B cell (primary cell): ENCODE data around the gene FALEC. TPM values are rescaled to one million over a fixed set of nuclear protein-coding genes. Genes with fewer than 3 reads are reported as not detected.
A peak's percentile ranks its signal among the peaks of the same experiment; 100 is the strongest.

Experiments used
- ATAC-seq: fragments of 200-7000 bp; cut with Tn5 transposase; one replicate; pipeline ENCODE4 v1.10.0; 2021; ENCODE audit warnings: low read depth, mild to moderate bottlenecking, moderate number of reproducible peaks, moderate library complexity
- CTCF ChIA-PET: fragments of 350-600 bp; sonication (Branson Sonifier 250); formaldehyde crosslinking; loops from one replicate; lab custom pipeline; 2021; ENCODE audit warnings: antibody characterized with exemption, inconsistent platforms; lab: Charles Lee
- POLR2A ChIA-PET: fragments of 350-600 bp; sonication (Branson Sonifier 250); formaldehyde crosslinking; loops from one replicate; lab custom pipeline; 2021; ENCODE audit warnings: antibody characterized with exemption; lab: Charles Lee
- DNase-seq: peaks from one replicate; pipeline ENCODE4 v3.0.0; 2013
- H2AFZ ChIP-seq: 2 replicates; pipeline ENCODE4 v1.6.1; 2012; ENCODE audit warnings: mild to moderate bottlenecking, low read depth, low read length; ENCODE audit not compliant: insufficient read depth, poor library complexity, severe bottlenecking
- H3K27ac ChIP-seq, 2 donors: 1 replicate in 1 of 2; 2 replicates in 1 of 2; pipeline ENCODE4 v1.5.1; 2012 to 2013; ENCODE audit warnings: low read length in 2 of 2, mild to moderate bottlenecking in 2 of 2, moderate library complexity in 1 of 2
- H3K27me3 ChIP-seq, 4 experiments: fragments of 200-600 bp in 1 of 4; sonication (generic) in 1 of 4; replicated peaks in 1 of 4; 1 replicate in 2 of 4; 2 replicates in 2 of 4; pipeline versions ENCODE4 v1.6.1 to v1.7.0; 2013 to 2016; ENCODE audit warnings: low read length in 3 of 4, mild to moderate bottlenecking in 2 of 4, mixed read lengths in 1 of 4, moderate library complexity in 1 of 4; ENCODE audit not compliant: insufficient read depth in 4 of 4, control insufficient read depth in 3 of 4; ENCODE audit errors: control extremely low read depth in 1 of 4
- H3K36me3 ChIP-seq, 2 experiments: replicated peaks in 1 of 2; 1 replicate in 1 of 2; 2 replicates in 1 of 2; pipeline versions ENCODE4 v1.6.1 to v1.7.1; 2013; ENCODE audit warnings: low read length in 1 of 2; ENCODE audit not compliant: insufficient read depth in 2 of 2, control insufficient read depth in 1 of 2; ENCODE audit errors: control extremely low read depth in 1 of 2, extremely low read depth in 1 of 2
- H3K4me1 ChIP-seq, 2 donors: fragments of 200-600 bp in 1 of 2; sonication (generic) in 1 of 2; 1 replicate in 1 of 2; 2 replicates in 1 of 2; pipeline versions ENCODE4 v1.5.1 to v1.6.1; 2013 to 2017; ENCODE audit warnings: low read length in 2 of 2; ENCODE audit not compliant: control insufficient read depth in 2 of 2, insufficient read depth in 2 of 2
- H3K4me2 ChIP-seq: replicated peaks from 2 replicates; pipeline ENCODE3; 2012; ENCODE audit warnings: mild to moderate bottlenecking, low read depth, low read length; ENCODE audit not compliant: poor library complexity, severe bottlenecking
- H3K4me3 ChIP-seq, 5 experiments: fragments of 200-600 bp in 1 of 5; sonication (generic) in 1 of 5; 1 replicate in 3 of 5; 2 replicates in 2 of 5; pipeline versions ENCODE4 v1.5.1 to v1.7.0; 2011 to 2016; ENCODE audit warnings: low read length in 4 of 5, mild to moderate bottlenecking in 4 of 5, low read depth in 2 of 5, control low read depth in 1 of 5, moderate library complexity in 1 of 5; ENCODE audit not compliant: insufficient read depth in 1 of 5; ENCODE audit errors: control extremely low read depth in 1 of 5, extremely low read depth in 1 of 5
- H3K79me2 ChIP-seq: fragments of 200-600 bp; sonication (generic); one replicate; pipeline ENCODE4 v1.6.0; 2016; ENCODE audit warnings: low read length; ENCODE audit not compliant: control insufficient read depth, insufficient read depth
- H3K9ac ChIP-seq: fragments of 200-600 bp; sonication (generic); 2 replicates; pipeline ENCODE4 v1.6.1; 2017; ENCODE audit warnings: mild to moderate bottlenecking, low read length, moderate library complexity
- H3K9me3 ChIP-seq, 3 donors: one replicate each; pipeline versions ENCODE4 v1.6.1 to v1.7.1; 2013; ENCODE audit warnings: low read length in 2 of 3; ENCODE audit not compliant: control insufficient read depth in 2 of 3, insufficient read depth in 1 of 3; ENCODE audit errors: control extremely low read depth in 1 of 3
- H4K20me1 ChIP-seq: 2 replicates; pipeline ENCODE4 v1.6.0; 2012; ENCODE audit warnings: mild to moderate bottlenecking, low read length; ENCODE audit not compliant: insufficient read depth, control insufficient read depth, poor library complexity, severe bottlenecking
- H3K27ac Mint-ChIP-seq: one replicate; pipeline ENCODE4 v1.8.0; 2021; ENCODE audit warnings: mixed read lengths
- H3K27me3 Mint-ChIP-seq: one replicate; pipeline ENCODE4 v1.8.0; 2021; ENCODE audit warnings: mixed read lengths
- H3K4me1 Mint-ChIP-seq: one replicate; pipeline ENCODE4 v1.8.0; 2021; ENCODE audit warnings: mixed read lengths
- H3K4me3 Mint-ChIP-seq: one replicate; pipeline ENCODE4 v1.8.0; 2021; ENCODE audit warnings: mixed read lengths
- H3K9me3 Mint-ChIP-seq: one replicate; pipeline ENCODE4 v1.8.0; 2022; ENCODE audit warnings: mixed read lengths; ENCODE audit not compliant: insufficient read depth
- CTCF ChIP-seq: fragments of 200-600 bp; IDR thresholded peaks from one replicate; pipeline ENCODE4 v1.8.0; 2022; ENCODE audit warnings: antibody characterized with exemption, mild to moderate bottlenecking
- EZH2 ChIP-seq: IDR thresholded peaks from 2 replicates; pipeline ENCODE4 v1.6.1; 2012; ENCODE audit warnings: borderline replicate concordance, low read depth, mild to moderate bottlenecking, moderate library complexity, low read length; ENCODE audit not compliant: insufficient read depth, poor library complexity, severe bottlenecking
- WGBS: methylation state at CpG from one replicate; pipeline ENCODE4 v1.1.5; 2013; ENCODE audit warnings: missing lambda C conversion rate; ENCODE audit not compliant: insufficient coverage; 5-methylcytosine and 5-hydroxymethylcytosine counted together
- intact Hi-C: fragments of 100-400 bp; cut with micrococcal nuclease; formaldehyde crosslinking; loops from one replicate; pipeline ENCODE4 v1.10.0; 2022
- polyA plus RNA-seq: library from polyadenylated mRNA; depleted of rRNA; stranded (reverse); fragments of >200 nt; gene quantifications from 2 replicates; pipeline ENCODE4 v1.2.3, GENCODE V29; 2012
- total RNA-seq, 2 donors: library from RNA; stranded (reverse); fragments of 120-200 nt in 1 of 2; gene quantifications; 1 replicate in 1 of 2; 2 replicates in 1 of 2; pipeline versions ENCODE4 v1.2.3 to v1.2.4, GENCODE V29; 2013 to 2022

The FALEC gene
- total and polyA plus RNA-seq, 2 donors (not counting 1 experiment from before 2014, with no cell fraction given), result 1.1 to 2.6 TPM

- no peaks in the 10 kb centered on the region for H3K9me3 ChIP-seq
- H3K9me3 Mint-ChIP-seq, result no peaks in the 10 kb centered on the region
- H3K4me2 ChIP-seq, result peak overlapping the region; percentile 77
- H2AFZ ChIP-seq, result no peak overlapping the region
- intact Hi-C loops, result no loop called here
- H3K4me3 ChIP-seq, result peak overlapping the region in 4 of 5 experiments; percentile 39 to 67 (median 58)
- peak overlapping the region; percentile 96 to 99 for H3K27ac ChIP-seq
- peaks cover 97 to 100% of the 10 kb centered on the region in 2 donors for H3K4me1 ChIP-seq
- peaks cover 78% of the 10 kb centered on the region for H3K4me1 Mint-ChIP-seq
- H3K79me2 ChIP-seq, result peaks cover 67% of the 10 kb centered on the region
- ChIA-PET CTCF (interaction anchor here (2.0 to 19.2 kb wide), 4 partner anchors 7 to 58 kb away, joined by 5 to 497 read pairs (median 327); partner anchors contain the start of gene MCL1), POLR2A (interaction anchor here (0.7 to 10.3 kb wide), 3 partner anchors 7 to 86 kb away, joined by 4 to 371 read pairs (median 5); partner anchors contain the start of gene MCL1)
- peaks cover 13% of the 10 kb centered on the region for H4K20me1 ChIP-seq
- H3K27me3 Mint-ChIP-seq, result no peaks in the 10 kb centered on the region
- TF ChIP-seq EZH2 (no peak), CTCF (no peak)
- H3K36me3 ChIP-seq, result peaks cover 1 to 26% of the 10 kb centered on the region in 2 experiments
- H3K4me3 Mint-ChIP-seq, result peak overlapping the region; percentile 80
- no peak for DNase-seq
- peak overlapping the region; percentile 94 for H3K27ac Mint-ChIP-seq
- H3K27me3 ChIP-seq, result no peaks in the 10 kb centered on the region
- no peak for ATAC-seq
- peak overlapping the region; percentile 55 for H3K9ac ChIP-seq
Measured at GRCh38 chr1:150568594-150568966, 53.0 kb downstream of the FALEC start.

GRCh38 chr1:150572918-150573647 is 57.5 kb downstream of the FALEC start:
- peak; percentile 56 for DNase-seq
- WGBS, result no CpG with 5 or more reads among the region's 4 CpGs
- intact Hi-C loops, result loop anchor here (1.0 kb wide), 1 partner anchor 10 kb away; no protein-coding TSS in a partner anchor
- Histone ChIP-seq H3K79me2 (peaks cover 87% of the 10 kb centered on the region), H3K4me1 (peaks cover 80 to 86% of the 10 kb centered on the region in 2 donors), H3K36me3 (peaks cover 1 to 70% of the 10 kb centered on the region in 2 experiments), H3K4me3 (peak overlapping the region; percentile 12 to 51 (median 25)), H3K27ac (peak overlapping the region; percentile 66 to 99), H3K27me3 (no peaks in the 10 kb centered on the region), H4K20me1 (peaks cover 56% of the 10 kb centered on the region), H3K4me2 (peak overlapping the region; percentile 86), H2AFZ (no peak overlapping the region), H3K9me3 (no peaks in the 10 kb centered on the region), H3K9ac (peak overlapping the region; percentile 50)
- TF ChIP-seq EZH2 (no peak), CTCF (no peak)
- Mint-ChIP-seq H3K4me1 (peaks cover 79% of the 10 kb centered on the region), H3K27me3 (no peaks in the 10 kb centered on the region), H3K4me3 (peak overlapping the region; percentile 74), H3K9me3 (no peaks in the 10 kb centered on the region), H3K27ac (peak overlapping the region; percentile 79)
- ChIA-PET CTCF (interaction anchor here (0.6 to 19.2 kb wide), 3 partner anchors 12 to 47 kb away, joined by 3 to 497 read pairs (median 157); no protein-coding TSS in a partner anchor), POLR2A (interaction anchor here (0.6 to 11.2 kb wide), 3 partner anchors 9 to 353 kb away, joined by 3 to 371 read pairs (median 9); partner anchors contain the start of genes ENSA and SETDB1)
- ATAC-seq, result peak; percentile 61
